NCI-H446 treated with DMSO at 0.1 percent for 48 hours (cell line): ENCODE data around the gene GOLPH3.
"Not testable (repeated sequence)": the region's sequence is repeated elsewhere in the genome, so short reads cannot be mapped to it uniquely, and the experiment has no call there.

Experiments used
- DNase-seq: peaks from one replicate; lab custom pipeline; 2025; lab: John Stamatoyannopoulos, UW

GOLPH3 gene

DNA sequence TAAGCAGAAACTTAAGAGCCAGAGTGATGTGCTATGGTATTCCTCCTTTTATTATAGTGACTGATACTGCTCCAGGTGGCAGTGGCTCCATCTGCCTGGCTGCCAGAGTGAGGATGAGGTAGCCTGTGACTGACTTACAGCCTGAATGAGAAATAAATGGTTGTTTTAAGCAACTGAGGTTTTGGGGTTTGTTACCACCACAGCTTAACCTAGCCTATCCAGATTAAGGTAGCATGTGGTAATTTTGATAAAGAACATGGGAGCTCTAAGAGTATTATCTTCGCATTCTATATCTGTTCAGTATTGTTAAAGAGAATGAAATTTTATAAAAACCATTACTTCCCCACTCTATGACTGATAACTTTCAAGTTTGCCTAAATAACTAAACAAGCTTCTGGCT is 39.0 kb downstream of the GOLPH3 start:
- no peak for DNase-seq

DNA sequence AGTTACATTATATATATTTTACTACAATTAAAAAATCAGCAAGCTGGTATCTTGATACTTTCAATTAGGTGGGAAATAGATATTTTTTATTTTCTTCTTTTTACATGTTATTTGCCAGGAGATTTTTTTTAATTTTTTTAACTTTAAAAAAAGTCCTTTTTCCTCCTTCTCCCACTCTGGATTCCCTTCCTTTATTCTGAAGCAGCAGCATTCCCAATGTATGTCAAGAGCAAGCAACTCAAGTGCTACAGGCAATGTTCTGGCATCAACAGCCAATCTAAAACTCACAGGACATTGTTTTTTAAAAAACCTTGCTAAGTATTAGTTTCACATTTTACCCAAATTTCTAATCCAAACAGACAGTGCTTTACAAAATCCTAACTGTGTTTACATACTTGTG is 41.4 kb downstream of the GOLPH3 start:
- no peak for DNase-seq

DNA sequence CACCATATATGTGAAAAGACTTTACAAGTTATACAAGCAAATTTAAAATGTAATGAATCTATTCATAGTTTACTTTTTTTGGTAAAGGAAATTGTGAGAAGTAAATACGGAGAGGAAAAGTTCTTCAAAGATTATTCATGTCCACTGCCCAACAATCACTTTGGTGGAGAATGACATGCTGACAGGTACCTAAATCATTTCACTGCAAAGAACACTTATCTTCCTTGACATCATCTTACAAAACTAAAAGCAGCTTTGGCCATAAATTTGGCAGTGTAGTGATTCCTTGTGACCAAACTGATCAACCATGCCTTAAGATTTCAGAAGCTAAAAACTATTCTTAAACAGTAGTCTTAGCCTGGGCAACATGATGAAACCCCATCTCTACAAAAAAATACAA is 42.5 kb downstream of the GOLPH3 start:
- no peak for DNase-seq

DNA sequence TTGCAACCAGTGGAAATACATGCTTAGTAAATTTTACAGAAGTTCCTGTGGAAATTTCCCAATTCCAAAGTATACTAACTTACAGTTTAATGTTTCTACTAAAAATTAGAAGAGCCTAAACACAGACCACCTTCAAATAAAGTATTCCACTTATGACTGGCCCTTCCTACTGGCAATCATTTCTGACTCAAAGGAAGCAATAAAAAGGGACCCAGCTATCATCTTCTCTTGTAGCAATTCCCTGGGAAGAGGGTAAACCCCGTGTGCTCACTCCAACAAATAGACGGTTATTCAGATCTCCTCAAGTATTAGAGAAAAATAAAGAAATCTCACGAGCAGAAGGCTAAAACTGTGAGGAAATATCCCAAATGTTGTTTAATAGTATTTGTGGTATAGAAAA is 43.3 kb downstream of the GOLPH3 start:
- no peak for DNase-seq

DNA sequence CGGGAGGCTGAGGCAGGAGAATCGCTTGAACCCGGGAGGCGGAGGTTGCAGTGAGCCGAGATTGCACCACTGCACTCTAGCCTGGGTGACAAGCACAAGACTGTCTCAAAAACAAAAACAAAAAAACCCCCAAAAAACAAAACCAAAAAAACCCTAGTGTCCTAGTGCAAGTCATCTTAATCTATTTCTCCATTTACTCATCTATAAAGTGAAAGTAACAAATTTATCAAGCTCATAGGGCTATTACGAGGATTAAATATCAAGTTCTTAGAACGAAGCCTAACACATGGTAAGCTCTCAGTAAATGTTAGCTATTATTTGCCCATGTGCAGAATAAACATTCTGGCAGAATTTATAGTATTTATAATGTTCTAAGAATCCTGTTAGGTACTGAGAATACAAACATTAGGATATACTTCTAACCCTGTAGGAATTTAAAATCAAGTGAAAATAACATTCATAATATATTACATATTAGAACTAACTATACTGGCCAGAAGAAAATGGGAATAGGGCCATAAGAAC is 45.0 kb downstream of the GOLPH3 start:
- DNase-seq = no peak

DNA sequence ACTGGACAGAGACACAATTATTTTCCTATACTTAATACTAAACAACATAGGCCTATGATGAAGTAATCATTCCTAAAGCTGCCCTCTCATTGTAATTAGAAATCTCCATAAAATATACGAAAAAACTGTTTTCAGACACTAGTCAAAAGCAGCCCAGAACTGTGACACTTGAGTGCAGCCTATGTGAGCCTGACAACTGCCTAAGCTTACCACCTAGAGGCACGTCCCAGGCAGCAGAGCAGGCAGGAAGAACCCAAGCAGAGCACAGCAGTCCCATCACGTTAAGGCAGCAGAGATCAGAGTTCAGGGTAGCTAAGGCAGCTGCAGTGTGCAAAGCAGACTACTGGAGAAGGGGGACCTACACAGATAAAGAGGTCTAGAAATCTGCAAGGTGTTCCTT is 46.4 kb downstream of the GOLPH3 start:
- no peak for DNase-seq

DNA sequence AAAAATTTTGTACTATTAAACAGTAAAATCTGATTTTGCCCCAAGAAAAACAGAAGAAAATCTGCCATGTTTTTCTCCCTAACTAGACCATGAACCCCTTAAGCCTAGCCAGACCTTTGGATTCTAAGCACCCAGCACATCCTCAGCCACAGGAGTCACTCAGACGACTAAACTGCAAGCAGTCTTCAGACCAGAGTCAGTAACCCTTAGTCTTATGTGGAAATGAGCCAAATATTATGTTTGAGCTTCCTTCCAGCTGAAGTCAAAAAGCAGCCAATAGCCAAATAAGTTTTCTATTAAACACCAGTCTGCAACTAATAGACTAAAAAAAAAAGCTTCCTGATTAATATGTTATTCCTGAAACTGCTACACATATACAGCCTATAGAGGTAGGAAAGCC is 47.4 kb downstream of the GOLPH3 start:
- DNase-seq = no peak

DNA sequence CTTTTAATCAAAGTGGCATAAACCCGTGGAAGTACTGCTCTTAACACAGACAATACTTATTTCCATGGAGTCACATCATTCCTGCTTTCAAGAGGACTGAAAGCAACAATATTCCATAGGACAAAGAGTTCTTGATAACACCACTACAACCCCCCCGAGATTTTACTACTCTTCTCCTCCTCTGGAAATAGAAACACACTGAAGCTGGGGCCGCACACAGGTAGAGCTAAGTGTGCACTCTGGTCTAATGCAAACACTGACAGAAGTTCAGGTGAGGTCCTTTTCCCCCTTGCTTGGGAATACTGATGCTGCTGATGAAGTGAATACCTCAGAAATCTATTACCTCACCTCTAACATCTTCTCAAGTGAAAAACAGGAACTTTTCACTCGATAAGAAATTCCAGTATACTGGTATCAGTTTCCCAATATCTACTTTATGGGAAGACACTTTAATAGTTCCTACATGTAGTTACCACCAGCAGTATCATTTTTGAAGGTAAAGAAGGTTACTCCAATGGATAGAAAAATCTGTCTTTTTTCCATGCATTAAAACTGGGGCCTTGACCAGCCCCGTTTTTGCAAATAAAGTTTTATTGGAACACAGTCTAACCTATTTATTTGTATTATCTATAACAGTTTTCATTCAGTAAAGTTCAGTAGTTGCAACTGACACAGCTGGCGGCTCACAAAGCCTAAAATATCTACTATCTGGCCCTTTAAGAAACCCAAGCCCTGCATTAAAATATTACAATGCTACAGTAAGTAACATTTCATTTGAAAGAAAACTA is 50.0 kb downstream of the GOLPH3 start:
- DNase-seq = no peak

DNA sequence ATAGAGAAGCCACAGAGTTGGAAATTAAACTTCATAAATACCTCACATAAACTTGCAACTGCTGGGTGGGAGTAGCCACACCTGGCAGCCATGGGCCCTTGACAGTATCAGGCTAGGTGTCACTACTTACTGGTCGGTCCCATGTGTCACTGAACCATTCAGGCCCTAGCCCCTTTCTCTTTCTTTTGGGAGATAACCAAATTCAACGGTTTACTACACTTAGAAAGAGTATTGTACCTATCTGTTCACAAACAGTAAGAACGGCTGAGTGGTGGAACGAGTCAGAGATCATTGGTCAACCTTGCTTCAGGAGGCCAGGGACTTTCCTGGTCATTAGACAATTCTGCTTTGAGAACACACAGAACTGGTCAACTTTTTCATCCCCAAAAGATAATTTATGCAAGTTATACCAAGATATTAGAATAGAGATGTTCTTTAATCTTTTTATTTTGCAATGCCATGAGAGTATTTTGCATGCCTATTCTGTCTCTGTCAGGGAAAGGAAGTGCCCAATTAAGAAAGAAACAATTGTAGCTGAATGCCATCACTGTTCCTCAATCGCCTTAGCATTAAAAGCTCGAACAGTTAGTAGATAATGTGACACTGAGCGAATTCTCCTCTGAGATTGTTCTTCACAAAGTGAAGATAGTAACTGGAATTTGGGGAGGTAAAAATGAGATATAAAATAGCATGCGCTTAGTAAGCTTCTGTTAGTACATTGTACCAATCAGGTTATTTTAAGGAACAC is 50.9 kb downstream of the GOLPH3 start:
- DNase-seq = no peak

DNA sequence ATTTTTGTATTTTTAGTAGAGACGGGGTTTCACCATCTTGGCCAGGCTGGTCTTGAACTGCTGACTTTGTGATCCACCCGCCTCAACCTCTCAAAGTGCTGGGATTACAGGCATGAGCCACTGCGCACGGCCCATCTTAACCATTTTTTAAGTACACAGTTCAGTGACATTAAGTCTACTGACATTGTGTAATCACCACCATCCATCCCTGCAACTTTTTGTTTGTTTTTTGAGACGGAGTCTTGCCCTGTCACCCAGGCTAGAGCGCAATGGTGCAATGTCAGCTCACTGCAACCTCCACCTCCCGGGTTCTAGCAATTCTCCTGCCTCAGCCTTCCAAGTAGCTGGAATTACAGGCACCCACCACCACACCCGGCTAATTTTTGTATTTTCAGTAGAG is 55.2 kb downstream of the GOLPH3 start:
- DNase-seq = not testable (repeated sequence)

DNA sequence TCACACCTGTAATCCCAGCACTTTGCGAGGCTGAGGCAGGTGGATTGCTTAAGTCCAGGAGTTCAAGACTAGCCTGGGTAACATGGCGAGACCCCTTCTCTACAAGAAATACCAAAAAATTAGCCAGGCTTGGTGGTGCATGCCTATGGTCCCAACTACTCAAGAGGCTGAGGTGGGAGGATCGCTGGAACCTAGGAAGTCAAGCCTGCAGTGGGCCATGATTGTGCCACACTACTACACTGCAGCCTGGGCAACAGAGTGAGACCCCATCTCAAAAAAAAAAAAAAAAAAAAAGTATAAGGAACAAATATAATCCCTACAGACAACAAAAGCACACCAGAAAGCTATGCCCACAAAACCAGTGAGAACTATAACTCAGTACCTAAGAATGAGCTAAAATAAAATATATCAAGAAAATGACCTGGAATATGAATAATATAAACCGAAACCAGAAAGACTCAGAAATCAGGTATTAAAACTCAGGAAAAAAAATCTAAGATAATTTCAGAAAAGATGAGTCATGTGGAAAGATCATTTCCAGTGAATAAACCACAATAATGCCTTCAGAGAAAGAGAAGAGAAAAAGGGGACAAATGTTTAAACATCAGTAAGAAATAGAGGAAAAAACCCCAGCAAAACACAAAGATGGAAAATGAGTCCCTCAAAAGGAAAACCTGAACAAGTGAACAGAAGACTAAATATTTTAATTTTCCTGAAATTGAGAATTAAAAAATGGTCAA is 57.4 kb downstream of the GOLPH3 start:
- no peak for DNase-seq

DNA sequence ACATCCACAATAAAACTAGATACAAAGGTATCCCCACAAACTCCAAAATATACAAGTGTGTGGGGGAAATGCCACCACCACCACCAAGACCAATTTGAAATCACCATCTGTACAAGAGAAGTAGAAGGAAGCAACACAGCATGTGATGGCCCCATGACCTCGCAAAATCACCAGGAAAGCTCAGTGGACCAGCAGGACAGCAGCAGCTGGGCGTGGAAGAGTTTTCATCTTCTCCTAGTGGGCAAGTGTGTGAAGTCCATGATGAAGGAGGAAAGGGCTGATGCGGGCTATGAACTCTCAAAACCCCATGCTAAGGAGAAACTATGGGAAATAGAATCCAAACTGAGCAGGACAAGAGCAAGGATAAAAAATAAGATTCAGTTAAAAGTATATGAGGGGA is 58.1 kb downstream of the GOLPH3 start:
- DNase-seq = no peak

DNA sequence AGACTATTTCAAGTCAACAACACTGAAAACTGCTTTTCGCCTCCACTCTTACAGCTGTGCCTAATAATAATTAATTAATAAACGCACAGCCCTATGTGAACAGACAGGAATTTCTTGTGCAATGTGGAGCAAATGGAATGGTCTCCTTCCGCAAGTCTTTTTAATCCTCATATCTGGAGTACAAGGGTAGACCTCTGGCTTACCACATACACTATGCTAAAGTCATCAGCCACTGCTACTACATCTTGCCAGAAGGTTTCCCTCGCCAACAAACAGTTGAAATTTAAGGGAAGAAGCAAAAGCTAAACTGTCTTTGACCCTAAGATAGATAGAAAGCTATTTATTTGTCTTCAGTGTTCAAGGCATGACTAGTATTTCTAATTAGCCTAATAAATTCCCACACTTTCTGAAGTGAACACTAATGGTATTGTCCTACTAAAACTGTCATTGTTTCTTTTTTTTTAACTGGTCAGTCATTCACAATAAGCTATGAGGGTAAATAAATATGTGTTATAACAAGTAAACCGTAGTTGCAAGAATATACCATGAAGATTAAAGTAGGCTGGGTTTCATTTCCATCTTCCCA is 63.9 kb downstream of the GOLPH3 start:
- no peak for DNase-seq

DNA sequence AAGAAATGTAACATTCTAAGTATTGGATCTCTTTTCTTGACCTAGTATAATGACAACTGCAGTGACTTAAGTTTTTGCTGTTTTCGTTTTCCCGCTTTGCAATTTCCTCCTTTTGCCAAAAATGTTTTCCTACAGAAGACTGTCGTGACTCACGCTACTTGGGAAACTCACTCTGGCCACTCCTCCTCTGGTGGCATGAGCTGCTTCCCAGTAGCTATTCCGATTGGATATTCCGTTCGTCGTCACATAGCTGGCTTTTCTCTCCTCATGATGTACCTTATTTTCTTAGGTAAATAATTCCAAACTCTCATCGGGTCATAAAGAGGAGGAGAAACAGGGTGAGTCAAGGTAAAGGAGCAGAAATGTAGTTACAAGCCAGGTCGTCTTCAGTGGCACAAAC is 64.9 kb downstream of the GOLPH3 start:
- DNase-seq = no peak

DNA sequence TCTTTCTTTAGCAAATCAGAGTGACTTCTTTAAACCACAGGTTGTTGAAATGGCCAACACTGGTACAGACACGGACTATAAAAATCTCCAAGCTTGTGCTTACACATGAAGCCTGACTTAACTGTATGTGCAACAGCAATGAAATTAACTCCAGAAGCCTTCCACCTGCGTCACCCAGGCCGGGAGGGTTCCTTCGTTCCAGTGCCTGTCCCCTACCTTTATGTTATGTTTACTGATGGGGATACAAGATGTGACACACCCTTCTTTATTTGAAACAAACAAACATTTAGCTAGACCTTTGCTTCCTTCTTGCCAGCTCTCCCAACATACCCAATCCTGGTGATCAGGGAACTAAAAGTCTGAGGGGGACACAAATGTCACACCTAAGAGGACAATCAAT is 66.0 kb downstream of the GOLPH3 start:
- DNase-seq = no peak

DNA sequence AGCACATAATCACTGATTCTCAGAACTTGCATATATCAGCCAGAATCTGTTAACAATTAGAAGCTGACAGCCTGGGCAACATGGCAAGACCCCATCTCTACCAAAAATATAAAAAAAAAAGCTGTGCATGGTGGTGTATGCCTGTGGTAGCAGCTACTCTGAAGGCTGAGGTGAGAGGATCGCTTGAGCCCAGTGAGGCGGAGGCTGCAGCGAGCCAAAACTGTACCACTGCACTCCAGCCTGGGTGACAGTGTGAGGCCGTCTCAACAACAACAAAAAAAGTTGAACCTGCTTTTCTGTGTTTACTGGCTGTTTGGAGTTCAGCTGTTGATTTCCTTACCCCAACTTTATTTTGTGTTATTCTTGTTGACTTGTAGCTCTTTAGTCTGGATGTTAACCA is 66.8 kb downstream of the GOLPH3 start:
- DNase-seq = no peak

DNA sequence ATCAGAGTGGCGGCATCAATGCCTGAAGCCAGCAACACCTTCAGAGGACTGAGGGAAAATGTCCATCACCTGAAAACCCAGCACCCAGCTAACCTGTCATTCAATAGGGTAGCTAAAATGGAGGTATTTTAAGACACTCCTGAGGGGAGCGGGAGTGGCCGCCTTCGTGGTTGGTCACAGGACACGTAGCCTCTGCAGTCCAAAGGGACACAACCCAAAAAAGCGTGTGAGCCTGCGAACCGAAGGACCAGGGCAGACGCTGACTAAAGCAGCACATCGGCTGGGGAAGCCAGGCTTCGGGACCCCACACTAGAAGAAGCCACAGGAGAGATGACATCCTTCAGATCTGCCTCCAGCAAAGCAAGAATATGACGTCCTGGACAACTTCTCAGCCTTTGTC is 70.6 kb downstream of the GOLPH3 start:
- DNase-seq = no peak

DNA sequence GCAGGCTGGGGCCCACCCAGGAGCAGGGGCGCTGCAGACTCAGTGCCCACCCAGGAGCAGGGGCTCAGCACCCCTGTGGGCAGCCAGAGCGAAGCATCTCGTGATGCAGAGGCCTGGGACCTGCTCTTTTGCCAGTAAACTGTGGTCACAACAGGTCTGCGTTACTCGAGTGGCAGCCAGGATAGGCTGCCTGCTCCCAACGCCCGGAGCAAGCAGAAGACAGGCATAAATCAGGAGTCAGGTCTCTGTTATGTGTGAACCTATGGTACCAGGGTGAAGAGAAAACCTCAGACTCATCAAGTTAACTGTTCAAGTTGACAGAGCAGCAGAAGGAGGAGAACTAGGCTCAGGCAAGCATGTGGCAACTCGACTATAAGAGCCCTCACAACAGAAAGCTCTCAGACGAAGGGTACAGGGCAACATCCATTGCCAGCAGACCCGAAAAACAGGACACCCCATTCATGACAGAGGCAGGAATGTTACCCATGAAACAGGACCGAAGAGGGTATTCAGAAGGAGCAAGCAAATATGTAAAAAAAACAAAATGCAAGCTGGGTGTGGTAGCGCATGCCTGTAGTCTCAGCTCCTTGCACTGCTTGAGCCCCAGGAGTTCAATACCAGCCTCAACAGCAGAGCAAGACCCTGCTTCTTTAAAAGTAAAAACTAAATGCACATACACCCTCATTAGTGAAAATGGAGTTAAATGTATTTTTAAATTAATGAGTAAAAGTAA is 71.7 kb downstream of the GOLPH3 start:
- no peak for DNase-seq

DNA sequence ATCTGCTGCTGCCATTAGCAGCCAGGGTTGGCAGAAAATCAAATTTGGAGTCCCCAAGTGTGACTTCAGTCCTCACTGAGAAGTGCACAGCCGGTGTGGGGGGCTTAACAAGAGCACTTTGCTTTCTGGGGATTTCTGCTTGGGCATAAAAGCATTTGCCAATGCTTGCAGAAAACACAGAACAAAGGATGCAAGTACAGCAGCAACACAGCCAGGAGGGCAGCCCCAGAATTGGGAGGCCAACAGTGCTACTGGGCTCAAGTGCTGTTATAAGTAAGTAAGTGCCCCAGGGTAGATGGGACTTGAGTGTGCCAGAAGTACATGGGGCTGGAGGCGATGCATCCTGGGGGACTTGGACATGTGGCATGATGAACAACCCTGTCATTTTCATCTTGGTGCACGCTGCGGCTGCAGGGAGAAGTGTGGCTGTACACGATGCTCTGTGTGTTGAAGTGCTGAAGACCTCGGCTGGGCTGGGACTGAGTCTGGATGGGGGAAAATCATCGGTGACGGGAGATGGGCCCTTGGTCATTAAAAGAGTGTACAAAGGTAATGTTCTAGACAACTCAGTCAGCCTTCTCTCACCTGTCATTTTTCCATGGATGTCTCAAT is 73.3 kb downstream of the GOLPH3 start:
- no peak for DNase-seq

DNA sequence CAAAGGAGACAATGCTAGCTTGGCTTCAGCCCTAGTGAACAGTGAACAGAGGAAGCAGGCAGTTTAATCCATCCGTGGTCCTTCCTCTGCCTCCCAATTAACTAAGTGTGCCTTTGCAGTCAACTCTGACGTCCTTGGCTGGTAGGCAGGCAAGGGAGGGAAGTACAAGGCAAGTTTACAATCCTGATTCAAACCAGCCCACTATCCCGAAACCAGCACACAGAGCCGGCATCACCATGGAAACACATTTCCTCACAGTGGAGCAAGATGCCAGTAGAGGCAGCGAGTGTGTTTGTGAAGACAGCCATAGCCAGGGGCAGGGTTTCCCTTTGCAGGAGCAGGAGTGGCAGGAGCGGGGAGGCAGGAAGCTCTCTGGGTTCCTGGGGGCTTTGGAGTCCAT is 73.9 kb downstream of the GOLPH3 start:
- DNase-seq = no peak

DNA sequence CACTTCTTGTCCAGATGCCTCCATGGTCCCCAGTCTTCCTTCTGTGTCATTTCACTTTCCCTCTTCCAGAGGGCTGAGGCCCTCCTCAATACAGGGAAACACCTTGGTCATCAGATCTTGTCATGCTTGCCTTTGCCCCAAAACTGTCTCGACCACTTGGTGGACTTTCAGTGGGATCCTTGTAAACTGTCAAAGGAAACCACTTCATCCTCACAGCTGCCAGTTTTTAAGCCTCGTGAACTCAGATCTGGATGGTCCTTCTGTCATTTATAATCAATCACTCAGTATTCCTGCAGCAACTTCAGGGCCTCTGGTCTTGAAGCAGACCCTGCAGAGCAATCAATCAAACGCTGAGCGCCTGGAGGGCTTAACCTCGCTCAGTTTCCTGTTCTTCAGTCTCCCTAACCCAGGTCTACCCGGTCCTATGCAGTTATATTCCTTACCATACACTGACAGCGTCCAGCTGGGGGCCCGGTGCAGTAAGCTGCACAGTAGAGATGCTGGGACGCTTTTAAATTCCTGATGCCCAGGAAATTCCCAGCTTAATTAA is 74.6 kb downstream of the GOLPH3 start:
- no peak for DNase-seq
